ENCODE data around the gene ARPIN.

The ARPIN gene

GRCh38 chr15:89864958-89865739 is 47.6 kb downstream of the ARPIN start:
- TF ChIP-seq, protein P1, sequence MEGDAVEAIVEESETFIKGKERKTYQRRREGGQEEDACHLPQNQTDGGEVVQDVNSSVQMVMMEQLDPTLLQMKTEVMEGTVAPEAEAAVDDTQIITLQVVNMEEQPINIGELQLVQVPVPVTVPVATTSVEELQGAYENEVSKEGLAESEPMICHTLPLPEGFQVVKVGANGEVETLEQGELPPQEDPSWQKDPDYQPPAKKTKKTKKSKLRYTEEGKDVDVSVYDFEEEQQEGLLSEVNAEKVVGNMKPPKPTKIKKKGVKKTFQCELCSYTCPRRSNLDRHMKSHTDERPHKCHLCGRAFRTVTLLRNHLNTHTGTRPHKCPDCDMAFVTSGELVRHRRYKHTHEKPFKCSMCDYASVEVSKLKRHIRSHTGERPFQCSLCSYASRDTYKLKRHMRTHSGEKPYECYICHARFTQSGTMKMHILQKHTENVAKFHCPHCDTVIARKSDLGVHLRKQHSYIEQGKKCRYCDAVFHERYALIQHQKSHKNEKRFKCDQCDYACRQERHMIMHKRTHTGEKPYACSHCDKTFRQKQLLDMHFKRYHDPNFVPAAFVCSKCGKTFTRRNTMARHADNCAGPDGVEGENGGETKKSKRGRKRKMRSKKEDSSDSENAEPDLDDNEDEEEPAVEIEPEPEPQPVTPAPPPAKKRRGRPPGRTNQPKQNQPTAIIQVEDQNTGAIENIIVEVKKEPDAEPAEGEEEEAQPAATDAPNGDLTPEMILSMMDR (conservative IDR thresholded peaks at IDR 0.05; ENCODE audit: control insufficient read depth, insufficient read depth, low read depth, low read length) = peak; percentile 8
- H3K4me3 ChIP-seq (ENCODE audit: control insufficient read depth, low read depth, low read length) = no peak overlapping the region
- no peak for DNase-seq (ENCODE audit: low read depth)

DNA sequence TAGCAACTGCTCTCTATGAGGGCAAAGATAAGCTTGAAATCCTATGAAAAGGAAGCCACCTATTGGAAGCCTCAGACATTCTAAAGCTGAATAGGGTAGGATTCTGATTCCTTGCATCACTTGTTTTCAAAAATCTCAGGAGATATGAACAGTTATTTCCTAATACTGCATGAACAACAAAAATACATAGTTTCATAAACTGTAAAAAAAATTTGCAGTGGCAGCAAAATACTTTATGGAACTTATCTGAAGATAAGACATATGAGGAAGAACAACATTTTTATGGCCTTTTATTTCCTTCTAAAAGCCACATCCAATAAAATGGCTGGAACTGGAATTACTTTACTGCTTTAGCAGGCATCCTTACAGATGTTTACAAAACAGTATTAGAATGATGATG is 48.8 kb downstream of the ARPIN start:
- DNase-seq (ENCODE audit: low read depth) = peak; percentile 33
- TF ChIP-seq, protein P1 (conservative IDR thresholded peaks at IDR 0.05; ENCODE audit: control insufficient read depth, insufficient read depth, low read depth, low read length) = peak; percentile 23
- H3K4me3 ChIP-seq (ENCODE audit: control insufficient read depth, low read depth, low read length) = no peak overlapping the region

- no peak overlapping the region for H3K4me3 ChIP-seq (ENCODE audit: control insufficient read depth, low read depth, low read length)
- no peak for DNase-seq (ENCODE audit: low read depth)
- TF ChIP-seq, protein P1 (conservative IDR thresholded peaks at IDR 0.05; ENCODE audit: control insufficient read depth, insufficient read depth, low read depth, low read length) = no peak
These were observed 51.9 kb downstream of the ARPIN start for GRCh38 chr15:89860891-89861290.

- H3K4me3 ChIP-seq (ENCODE audit: control insufficient read depth, low read depth, low read length) = no peak overlapping the region
- TF ChIP-seq, protein P1 (conservative IDR thresholded peaks at IDR 0.05; ENCODE audit: control insufficient read depth, insufficient read depth, low read depth, low read length) = no peak
- no peak for DNase-seq (ENCODE audit: low read depth)
These were observed 52.3 kb downstream of the ARPIN start for GRCh38 chr15:89860431-89860830.

GRCh38 chr15:89858661-89859458 is 53.9 kb downstream of the ARPIN start:
- H3K4me3 ChIP-seq (ENCODE audit: control insufficient read depth, low read depth, low read length) = no peak overlapping the region
- no peak for DNase-seq (ENCODE audit: low read depth)
- TF ChIP-seq, protein P1 (conservative IDR thresholded peaks at IDR 0.05; ENCODE audit: control insufficient read depth, insufficient read depth, low read depth, low read length) = no peak

DNA sequence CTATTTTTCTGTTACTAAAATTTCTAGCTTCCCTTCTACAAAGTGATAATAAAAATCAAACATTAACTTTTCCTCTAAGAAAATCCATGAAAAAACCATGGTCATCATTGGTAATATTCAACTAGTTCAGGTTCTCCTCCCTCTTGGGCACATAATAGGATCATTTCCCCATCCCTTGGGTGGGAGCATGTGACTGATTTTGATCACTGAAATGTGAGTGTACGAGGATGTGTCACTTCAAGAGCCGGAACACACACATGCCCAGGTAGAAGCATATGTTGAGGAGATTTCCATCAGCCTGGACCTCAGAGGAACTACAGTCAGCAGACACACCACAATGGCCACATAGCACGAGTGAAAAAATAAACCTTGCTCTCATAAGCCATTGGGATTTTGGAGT is 55.1 kb downstream of the ARPIN start:
- no peak for DNase-seq (ENCODE audit: low read depth)
- no peak overlapping the region for H3K4me3 ChIP-seq (ENCODE audit: control insufficient read depth, low read depth, low read length)
- TF ChIP-seq, protein P1 (conservative IDR thresholded peaks at IDR 0.05; ENCODE audit: control insufficient read depth, insufficient read depth, low read depth, low read length) = no peak

Data from fibroblast of mammary gland (primary cell).